SU-DHL-6 (cell line): ENCODE measurements around the gene PNPLA7.

ENCODE experiments used
- EZH2phosphoT487 ChIP-seq: fragments of 200-600 bp; sonication (generic), shearing (Covaris generic); conservative IDR thresholded peaks from 2 replicates; pipeline ENCODE4 v1.6.1; 2018; ENCODE audit warnings: mild to moderate bottlenecking, antibody characterized with exemption, low read length, moderate library complexity, mixed read lengths
- TF ChIP-seq, protein P1 (sequence below): fragments of 200-600 bp; sonication (generic); IDR thresholded peaks from one replicate; pipeline ENCODE4 v1.5.1; 2017; ENCODE audit warnings: antibody characterized with exemption, mild to moderate bottlenecking, low read length, moderate library complexity; ENCODE audit not compliant: insufficient read depth, poor library complexity, severe bottlenecking

DNA sequence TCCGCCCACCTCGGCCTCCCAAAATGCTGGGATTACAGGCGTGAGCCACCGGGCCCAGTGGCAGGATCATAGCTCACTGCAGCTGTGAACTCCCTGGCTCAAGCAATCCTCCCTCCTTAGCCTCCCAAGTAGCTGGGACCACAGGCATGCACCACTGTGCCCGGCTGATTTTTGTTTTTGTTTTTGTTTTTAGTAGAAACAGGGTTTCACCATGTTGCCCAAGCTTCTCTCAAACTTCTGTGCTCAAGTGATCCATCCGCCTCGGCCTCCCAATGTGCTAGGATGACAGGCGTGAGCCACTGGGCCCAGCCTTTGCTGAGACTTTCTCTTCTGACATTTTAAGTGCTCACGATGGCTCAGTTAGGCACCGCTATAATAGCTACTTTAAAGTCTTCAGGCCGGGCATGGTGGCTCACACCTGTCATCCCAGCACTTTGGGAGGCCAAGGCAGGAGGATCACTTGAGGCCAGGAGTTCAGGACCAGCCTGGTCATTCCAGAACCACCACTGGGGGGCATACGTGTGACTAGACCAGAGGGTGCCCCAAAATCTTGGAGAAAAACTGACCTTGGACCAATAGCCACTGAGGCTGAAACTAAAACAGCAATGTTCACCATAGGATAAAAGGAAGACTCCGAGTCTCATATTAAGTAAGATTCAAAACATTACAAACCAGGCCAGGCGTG is 106.0 kb downstream of the PNPLA7 start:
- TF ChIP-seq, protein P1, sequence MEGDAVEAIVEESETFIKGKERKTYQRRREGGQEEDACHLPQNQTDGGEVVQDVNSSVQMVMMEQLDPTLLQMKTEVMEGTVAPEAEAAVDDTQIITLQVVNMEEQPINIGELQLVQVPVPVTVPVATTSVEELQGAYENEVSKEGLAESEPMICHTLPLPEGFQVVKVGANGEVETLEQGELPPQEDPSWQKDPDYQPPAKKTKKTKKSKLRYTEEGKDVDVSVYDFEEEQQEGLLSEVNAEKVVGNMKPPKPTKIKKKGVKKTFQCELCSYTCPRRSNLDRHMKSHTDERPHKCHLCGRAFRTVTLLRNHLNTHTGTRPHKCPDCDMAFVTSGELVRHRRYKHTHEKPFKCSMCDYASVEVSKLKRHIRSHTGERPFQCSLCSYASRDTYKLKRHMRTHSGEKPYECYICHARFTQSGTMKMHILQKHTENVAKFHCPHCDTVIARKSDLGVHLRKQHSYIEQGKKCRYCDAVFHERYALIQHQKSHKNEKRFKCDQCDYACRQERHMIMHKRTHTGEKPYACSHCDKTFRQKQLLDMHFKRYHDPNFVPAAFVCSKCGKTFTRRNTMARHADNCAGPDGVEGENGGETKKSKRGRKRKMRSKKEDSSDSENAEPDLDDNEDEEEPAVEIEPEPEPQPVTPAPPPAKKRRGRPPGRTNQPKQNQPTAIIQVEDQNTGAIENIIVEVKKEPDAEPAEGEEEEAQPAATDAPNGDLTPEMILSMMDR = no peak
- TF ChIP-seq EZH2phosphoT487 = no peak
